ENCODE measurements around the gene ADAMTS18. TPM values are rescaled to one million over a fixed set of nuclear protein-coding genes. Genes with fewer than 3 reads are reported as not detected.

The ADAMTS18 gene
- total and polyA plus RNA-seq, 4 donors = 0.03 to 5.8 (median 1.0) TPM; not detected in 1

GRCh38 chr16:77396461-77396860 is 38.4 kb downstream of the ADAMTS18 start:
- WGBS, 2 donors = 67 to 70% methylated on average over 3 of the region's 3 CpGs
- ATAC-seq (ENCODE audit: low FRiP score) = no peak
- intact Hi-C loops (cut with DNase I) = no loop called here

GRCh38 chr16:77394699-77395098 is 40.1 kb downstream of the ADAMTS18 start:
- Histone ChIP-seq H3K4me3 (ENCODE audit: low read length in 2 of 2) (no peak overlapping the region), H3K36me3 (ENCODE audit: control insufficient read depth in 1 of 2, insufficient read depth in 2 of 2, low read length in 1 of 2) (no peaks in the 10 kb centered on the region), H3K4me1 (ENCODE audit: control insufficient read depth in 1 of 2, insufficient read depth in 2 of 2, low read length in 2 of 2) (no peaks in the 10 kb centered on the region), H3K9me3 (ENCODE audit: control insufficient read depth, low read length) (peaks cover 4% of the 10 kb centered on the region), H3K27ac (ENCODE audit: low read depth in 1 of 2, low read length in 2 of 2) (no peak overlapping the region), H3K27me3 (ENCODE audit: control insufficient read depth in 1 of 2, insufficient read depth in 2 of 2, low read length in 1 of 2) (no peaks in the 10 kb centered on the region)
- intact Hi-C loops (cut with DNase I) = no loop called here
- no peak for DNase-seq
- 83 to 91% methylated on average over 2 of the region's 2 CpGs for WGBS, 2 donors
- ATAC-seq (ENCODE audit: low FRiP score) = no peak

More at GRCh38 chr16:77396461-77396860, 38.4 kb downstream of the ADAMTS18 start:
- Histone ChIP-seq H3K4me1 (ENCODE audit: control insufficient read depth in 1 of 2, insufficient read depth in 2 of 2, low read length in 2 of 2) (no peaks in the 10 kb centered on the region), H3K36me3 (ENCODE audit: control insufficient read depth in 1 of 2, insufficient read depth in 2 of 2, low read length in 1 of 2) (no peaks in the 10 kb centered on the region), H3K9me3 (ENCODE audit: control insufficient read depth, low read length) (peaks cover 6% of the 10 kb centered on the region), H3K4me3 (ENCODE audit: low read length in 2 of 2) (no peak overlapping the region), H3K27ac (ENCODE audit: low read depth in 1 of 2, low read length in 2 of 2) (no peak overlapping the region), H3K27me3 (ENCODE audit: control insufficient read depth in 1 of 2, insufficient read depth in 2 of 2, low read length in 1 of 2) (no peaks in the 10 kb centered on the region)
- DNase-seq = no peak

- no peaks in the 10 kb centered on the region for H3K27me3 ChIP-seq (ENCODE audit: control insufficient read depth in 1 of 2, insufficient read depth in 2 of 2, low read length in 1 of 2)
- DNase-seq (no peak), ATAC-seq (ENCODE audit: low FRiP score) (no peak)
- H3K4me3 ChIP-seq (ENCODE audit: low read length in 2 of 2) = no peak overlapping the region
- no peak overlapping the region for H3K27ac ChIP-seq (ENCODE audit: low read depth in 1 of 2, low read length in 2 of 2)
- H3K4me1 ChIP-seq (ENCODE audit: control insufficient read depth in 1 of 2, insufficient read depth in 2 of 2, low read length in 2 of 2) = no peaks in the 10 kb centered on the region
- 78 to 91% methylated on average over 1 of the region's 1 CpG for WGBS, 2 donors
- intact Hi-C loops (cut with DNase I) = no loop called here
- H3K36me3 ChIP-seq (ENCODE audit: control insufficient read depth in 1 of 2, insufficient read depth in 2 of 2, low read length in 1 of 2) = no peaks in the 10 kb centered on the region
- H3K9me3 ChIP-seq (ENCODE audit: control insufficient read depth, low read length) = peaks cover 4% of the 10 kb centered on the region
Measured at GRCh38 chr16:77393955-77394354, 40.9 kb downstream of the ADAMTS18 start.

GRCh38 chr16:77387815-77388209 is 47.0 kb downstream of the ADAMTS18 start:
- H3K9me3 ChIP-seq (ENCODE audit: control insufficient read depth, low read length) = peaks cover 1% of the 10 kb centered on the region
- no peaks in the 10 kb centered on the region for H3K27me3 ChIP-seq (ENCODE audit: control insufficient read depth in 1 of 2, insufficient read depth in 2 of 2, low read length in 1 of 2)
- WGBS, 2 donors = 90 to 92% methylated on average over 3 of the region's 3 CpGs
- H3K4me1 ChIP-seq (ENCODE audit: control insufficient read depth in 1 of 2, insufficient read depth in 2 of 2, low read length in 2 of 2) = no peaks in the 10 kb centered on the region
- no peak overlapping the region for H3K4me3 ChIP-seq (ENCODE audit: low read length in 2 of 2)
- H3K27ac ChIP-seq (ENCODE audit: low read depth in 1 of 2, low read length in 2 of 2) = no peak overlapping the region
- H3K36me3 ChIP-seq (ENCODE audit: control insufficient read depth in 1 of 2, insufficient read depth in 2 of 2, low read length in 1 of 2) = no peaks in the 10 kb centered on the region
- ATAC-seq (ENCODE audit: low FRiP score) = no peak
- intact Hi-C loops (cut with DNase I) = no loop called here
- no peak for DNase-seq

GRCh38 chr16:77386831-77387814 is 47.7 kb downstream of the ADAMTS18 start:
- Histone ChIP-seq H3K4me3 (ENCODE audit: low read length in 2 of 2) (no peak overlapping the region), H3K27me3 (ENCODE audit: control insufficient read depth in 1 of 2, insufficient read depth in 2 of 2, low read length in 1 of 2) (no peaks in the 10 kb centered on the region), H3K36me3 (ENCODE audit: control insufficient read depth in 1 of 2, insufficient read depth in 2 of 2, low read length in 1 of 2) (no peaks in the 10 kb centered on the region), H3K4me1 (ENCODE audit: control insufficient read depth in 1 of 2, insufficient read depth in 2 of 2, low read length in 2 of 2) (no peaks in the 10 kb centered on the region), H3K27ac (ENCODE audit: low read depth in 1 of 2, low read length in 2 of 2) (no peak overlapping the region), H3K9me3 (ENCODE audit: control insufficient read depth, low read length) (no peaks in the 10 kb centered on the region)
- DNase-seq (no peak), ATAC-seq (ENCODE audit: low FRiP score) (no peak)
- intact Hi-C loops (cut with DNase I) = no loop called here
- WGBS, 2 donors = 67% methylated on average over 9 of the region's 9 CpGs

- 43 to 57% methylated on average over 3 of the region's 3 CpGs for WGBS, 2 donors
- ATAC-seq (ENCODE audit: low FRiP score) = no peak
Measured at GRCh38 chr16:77385481-77385880, 49.4 kb downstream of the ADAMTS18 start.

GRCh38 chr16:77383606-77384187 is 51.1 kb downstream of the ADAMTS18 start:
- intact Hi-C loops (cut with DNase I) = no loop called here
- no peak for DNase-seq
- no peaks in the 10 kb centered on the region for H3K27me3 ChIP-seq (ENCODE audit: control insufficient read depth in 1 of 2, insufficient read depth in 2 of 2, low read length in 1 of 2)
- no peak overlapping the region for H3K4me3 ChIP-seq (ENCODE audit: low read length in 2 of 2)
- H3K27ac ChIP-seq (ENCODE audit: low read depth in 1 of 2, low read length in 2 of 2) = no peak overlapping the region
- WGBS, 2 donors = 83 to 89% methylated on average over 8 of the region's 8 CpGs
- ATAC-seq (ENCODE audit: low FRiP score) = no peak
- no peaks in the 10 kb centered on the region for H3K36me3 ChIP-seq (ENCODE audit: control insufficient read depth in 1 of 2, insufficient read depth in 2 of 2, low read length in 1 of 2)
- H3K4me1 ChIP-seq (ENCODE audit: control insufficient read depth in 1 of 2, insufficient read depth in 2 of 2, low read length in 2 of 2) = no peaks in the 10 kb centered on the region
- no peaks in the 10 kb centered on the region for H3K9me3 ChIP-seq (ENCODE audit: control insufficient read depth, low read length)

More at GRCh38 chr16:77385481-77385880, 49.4 kb downstream of the ADAMTS18 start:
- no peaks in the 10 kb centered on the region for H3K27me3 ChIP-seq (ENCODE audit: control insufficient read depth in 1 of 2, insufficient read depth in 2 of 2, low read length in 1 of 2)
- H3K4me1 ChIP-seq (ENCODE audit: control insufficient read depth in 1 of 2, insufficient read depth in 2 of 2, low read length in 2 of 2) = no peaks in the 10 kb centered on the region
- no peak overlapping the region for H3K27ac ChIP-seq (ENCODE audit: low read depth in 1 of 2, low read length in 2 of 2)
- no peaks in the 10 kb centered on the region for H3K9me3 ChIP-seq (ENCODE audit: control insufficient read depth, low read length)
- H3K4me3 ChIP-seq (ENCODE audit: low read length in 2 of 2) = no peak overlapping the region
- no peak for DNase-seq
- intact Hi-C loops (cut with DNase I) = no loop called here
- no peaks in the 10 kb centered on the region for H3K36me3 ChIP-seq (ENCODE audit: control insufficient read depth in 1 of 2, insufficient read depth in 2 of 2, low read length in 1 of 2)

GRCh38 chr16:77376358-77376757 is 58.5 kb downstream of the ADAMTS18 start:
- H3K4me1 ChIP-seq (ENCODE audit: control insufficient read depth in 1 of 2, insufficient read depth in 2 of 2, low read length in 2 of 2) = no peaks in the 10 kb centered on the region
- intact Hi-C loops (cut with DNase I) = no loop called here
- no peaks in the 10 kb centered on the region for H3K27me3 ChIP-seq (ENCODE audit: control insufficient read depth in 1 of 2, insufficient read depth in 2 of 2, low read length in 1 of 2)
- H3K4me3 ChIP-seq (ENCODE audit: low read length in 2 of 2) = no peak overlapping the region
- 25 to 69% methylated on average over 4 of the region's 4 CpGs for WGBS, 2 donors
- ATAC-seq (ENCODE audit: low FRiP score) (no peak), DNase-seq (no peak)
- no peak overlapping the region for H3K27ac ChIP-seq (ENCODE audit: low read depth in 1 of 2, low read length in 2 of 2)
- H3K9me3 ChIP-seq (ENCODE audit: control insufficient read depth, low read length) = peaks cover 4% of the 10 kb centered on the region
- no peaks in the 10 kb centered on the region for H3K36me3 ChIP-seq (ENCODE audit: control insufficient read depth in 1 of 2, insufficient read depth in 2 of 2, low read length in 1 of 2)

GRCh38 chr16:77375396-77375795 is 59.4 kb downstream of the ADAMTS18 start:
- Histone ChIP-seq H3K4me3 (ENCODE audit: low read length in 2 of 2) (no peak overlapping the region), H3K9me3 (ENCODE audit: control insufficient read depth, low read length) (peaks cover 4% of the 10 kb centered on the region), H3K27ac (ENCODE audit: low read depth in 1 of 2, low read length in 2 of 2) (no peak overlapping the region), H3K36me3 (ENCODE audit: control insufficient read depth in 1 of 2, insufficient read depth in 2 of 2, low read length in 1 of 2) (no peaks in the 10 kb centered on the region), H3K4me1 (ENCODE audit: control insufficient read depth in 1 of 2, insufficient read depth in 2 of 2, low read length in 2 of 2) (no peaks in the 10 kb centered on the region), H3K27me3 (ENCODE audit: control insufficient read depth in 1 of 2, insufficient read depth in 2 of 2, low read length in 1 of 2) (no peaks in the 10 kb centered on the region)
- DNase-seq (no peak), ATAC-seq (ENCODE audit: low FRiP score) (no peak)
- intact Hi-C loops (cut with DNase I) = no loop called here
- 92 to 95% methylated on average over 7 of the region's 7 CpGs for WGBS, 2 donors
